HepG2 (cell line): ENCODE results near the gene PAN3. TPM values are rescaled to one million over a fixed set of nuclear protein-coding genes. Genes with fewer than 3 reads are reported as not detected.

ENCODE experiments used
- ATAC-seq: fragments of 200-7000 bp; cut with Tn5 transposase; 3 replicates; pipeline ENCODE4 v1.9.1; 2020; ENCODE audit warnings: mild to moderate bottlenecking, moderate library complexity
- BruUV-seq: library from RNA; stranded (reverse); fragments of 400-500 nt; replicated peaks from 2 replicates; lab custom pipeline; 2021; lab: Mats Ljungman, UMichigan
- CTCF ChIA-PET: fragments of 300-600 bp; formaldehyde crosslinking; extraction: SDS; loops from one replicate; lab custom pipeline; 2021; ENCODE audit warnings: low total read pairs, inconsistent platforms, low intra/inter-chr PET ratio; lab: Yijun Ruan, JAX
- POLR2A ChIA-PET: fragments of 350-600 bp; sonication (Branson Sonifier 250); formaldehyde crosslinking; loops from one replicate; lab custom pipeline; 2020; ENCODE audit warnings: antibody characterized with exemption, inconsistent platforms; lab: Yijun Ruan, JAX
- DNase-seq: peaks from one replicate; pipeline ENCODE4 v3.0.0-alpha.2; 2015; ENCODE audit warnings: low spot score
- FAIRE-seq: peaks from 3 replicates; lab custom pipeline; 2011; peaks lifted over from hg19 to GRCh38; lab: Jason Lieb, UNC
- H2AFZ ChIP-seq: one replicate; pipeline ENCODE4 v1.6.1; 2011; ENCODE audit warnings: low read length, inconsistent platforms
- H3K27ac ChIP-seq: fragments of 300-600 bp; 3 replicates; pipeline ENCODE4 v1.8.0; 2011; ENCODE audit warnings: mixed run types, mild to moderate bottlenecking, mixed read lengths, low read length, inconsistent platforms; ENCODE audit not compliant: insufficient read depth; ENCODE audit errors: extremely low read length
- H3K27me3 ChIP-seq, 2 experiments: fragments of 200-600 bp in 1 of 2; 2 replicates in 1 of 2; 3 replicates in 1 of 2; pipeline versions ENCODE4 v1.6.0 to v1.8.0; 2011; ENCODE audit warnings: low read length in 2 of 2, mild to moderate bottlenecking in 2 of 2, moderate library complexity in 2 of 2, inconsistent platforms in 1 of 2; ENCODE audit not compliant: insufficient read depth in 2 of 2, control insufficient read depth in 1 of 2
- H3K36me3 ChIP-seq, 2 experiments: fragments of 200-600 bp in 1 of 2; replicated peaks in 1 of 2; 2 replicates in 1 of 2; 3 replicates in 1 of 2; pipeline versions ENCODE4 v1.5.1 to v1.8.0; 2011; ENCODE audit warnings: low read length in 2 of 2, inconsistent platforms in 1 of 2; ENCODE audit not compliant: insufficient read depth in 2 of 2, control insufficient read depth in 1 of 2
- H3K4me1 ChIP-seq: 2 replicates; pipeline ENCODE4 v1.5.1; 2012; ENCODE audit warnings: low read length, inconsistent platforms; ENCODE audit not compliant: insufficient read depth
- H3K4me2 ChIP-seq: 2 replicates; pipeline ENCODE4 v1.6.0; 2011; ENCODE audit warnings: low read depth, low read length, inconsistent platforms
- H3K4me3 ChIP-seq, 3 experiments: fragments of 200-600 bp in 1 of 3; sonication (generic), shearing (Covaris generic) in 1 of 3; replicated peaks in 1 of 3; 2 replicates each; pipeline ENCODE4 v1.5.1; 2011 to 2016; ENCODE audit warnings: low read length in 3 of 3, inconsistent platforms in 2 of 3, low read depth in 2 of 3, mild to moderate bottlenecking in 2 of 3, control low read depth in 1 of 3, mixed read lengths in 1 of 3; ENCODE audit not compliant: insufficient read depth in 1 of 3
- H3K79me2 ChIP-seq: one replicate; pipeline ENCODE4 v1.6.1; 2011; ENCODE audit warnings: low read length, inconsistent platforms; ENCODE audit not compliant: insufficient read depth
- H3K9ac ChIP-seq: 2 replicates; pipeline ENCODE4 v1.6.0; 2011; ENCODE audit warnings: mild to moderate bottlenecking, low read depth, low read length, inconsistent platforms; ENCODE audit not compliant: insufficient read depth
- H3K9me3 ChIP-seq: 2 replicates; pipeline ENCODE4 v1.5.1; 2012; ENCODE audit warnings: mild to moderate bottlenecking, low read length
- H4K20me1 ChIP-seq: 2 replicates; pipeline ENCODE4 v1.6.0; 2011; ENCODE audit warnings: inconsistent platforms, mild to moderate bottlenecking, low read length, moderate library complexity; ENCODE audit not compliant: insufficient read depth
- RAD21 ChIP-seq: fragments of 450-650 bp; formaldehyde crosslinking; IDR thresholded peaks from 2 replicates; pipeline ENCODE4 v1.5.0; 2020; ENCODE audit warnings: mild to moderate bottlenecking
- SMC3 ChIP-seq: IDR thresholded peaks from 2 replicates; pipeline ENCODE4 v1.6.1; 2011; ENCODE audit warnings: low read length, improper control_type of control experiment
- STAG1 ChIP-seq: sonication (generic); formaldehyde crosslinking; IDR thresholded peaks from 2 replicates; pipeline ENCODE4 v1.4.0; 2020; ENCODE audit warnings: missing genetic modification reagents
- TEF ChIP-seq: sonication (generic); formaldehyde crosslinking; IDR thresholded peaks from 2 replicates; pipeline ENCODE4 v1.5.0; 2020; ENCODE audit warnings: missing genetic modification reagents
- XRCC5 ChIP-seq: fragments of 200-400 bp; formaldehyde crosslinking; optimal IDR thresholded peaks from 2 replicates; pipeline ENCODE3; 2017; ENCODE audit warnings: mild to moderate bottlenecking, low read length
- YEATS2 ChIP-seq: sonication (generic); formaldehyde crosslinking; IDR thresholded peaks from 2 replicates; pipeline ENCODE4 v1.4.0; 2020; ENCODE audit warnings: missing genetic modification reagents, borderline replicate concordance
- ZFX ChIP-seq: sonication (generic); formaldehyde crosslinking; IDR thresholded peaks from 2 replicates; pipeline ENCODE4 v1.4.0; 2020; ENCODE audit warnings: mild to moderate bottlenecking, low read depth, missing genetic modification reagents, moderate library complexity
- ZNF124 ChIP-seq: sonication (generic); formaldehyde crosslinking; IDR thresholded peaks from 2 replicates; pipeline ENCODE4 v1.4.0; 2020; ENCODE audit warnings: missing genetic modification reagents
- ZNF839 ChIP-seq: sonication (generic); formaldehyde crosslinking; IDR thresholded peaks from 2 replicates; pipeline ENCODE4 v1.4.0; 2020; ENCODE audit warnings: missing genetic modification reagents, mild to moderate bottlenecking, borderline replicate concordance
- WGBS: methylation state at CpG from one replicate; pipeline ENCODE4 v1.1.6; 2017; ENCODE audit warnings: low lambda C conversion rate; 5-methylcytosine and 5-hydroxymethylcytosine counted together
- in situ Hi-C: cut with HindIII; loops from 2 replicates; pipeline ENCODE4 v1.10.0; 2017; ENCODE audit warnings: low pct_unique_long_range_greater_than_20kb; ENCODE audit not compliant: extremely low pct_ligation_motif_present
- intact Hi-C: fragments of 100-400 bp; cut with micrococcal nuclease; formaldehyde crosslinking; loops from one replicate; pipeline ENCODE4 v1.10.0; 2022; ENCODE audit not compliant: unreplicated experiment
- polyA plus RNA-seq, 8 experiments: library from polyadenylated mRNA; depleted of rRNA in 3 of 8; stranded (reverse) in 7 of 8; unstranded in 1 of 8; fragments of >200 nt; fragmentation: Illumina TruSeq in 4 of 8; extraction: Trizol in 4 of 8; gene quantifications; 2 replicates each; pipeline versions ENCODE4 v1.2.1 to v1.2.3, GENCODE V29; 2011 to 2016; ENCODE audit warnings: low read depth in 4 of 8, missing spikeins in 1 of 8, mixed read lengths in 1 of 8; ENCODE audit not compliant: insufficient read depth in 1 of 8
- total RNA-seq, 5 experiments: library from RNA; depleted of rRNA; stranded (reverse); fragments of >200 nt; fragmentation: Illumina TruSeq; extraction: Trizol; gene quantifications; 2 replicates each; pipeline ENCODE4 v1.2.3, GENCODE V29; 2016; ENCODE audit warnings: low read depth in 1 of 5
- TF ChIP-seq, protein P1 (sequence below): sonication (generic); formaldehyde crosslinking; IDR thresholded peaks from 2 replicates; pipeline ENCODE4 v1.5.0; 2020; ENCODE audit warnings: mild to moderate bottlenecking, missing genetic modification reagents, moderate library complexity
- TF ChIP-seq, protein P2 (sequence below): sonication (generic); formaldehyde crosslinking; IDR thresholded peaks from 2 replicates; pipeline ENCODE4 v1.4.0; 2020; ENCODE audit warnings: missing genetic modification reagents

PAN3 gene
- total and polyA plus RNA-seq, 2 of the 13 experiments (the other 11 are each of a cell fraction or from before 2014, with no cell fraction given) = 9.7 to 10.6 TPM

DNA sequence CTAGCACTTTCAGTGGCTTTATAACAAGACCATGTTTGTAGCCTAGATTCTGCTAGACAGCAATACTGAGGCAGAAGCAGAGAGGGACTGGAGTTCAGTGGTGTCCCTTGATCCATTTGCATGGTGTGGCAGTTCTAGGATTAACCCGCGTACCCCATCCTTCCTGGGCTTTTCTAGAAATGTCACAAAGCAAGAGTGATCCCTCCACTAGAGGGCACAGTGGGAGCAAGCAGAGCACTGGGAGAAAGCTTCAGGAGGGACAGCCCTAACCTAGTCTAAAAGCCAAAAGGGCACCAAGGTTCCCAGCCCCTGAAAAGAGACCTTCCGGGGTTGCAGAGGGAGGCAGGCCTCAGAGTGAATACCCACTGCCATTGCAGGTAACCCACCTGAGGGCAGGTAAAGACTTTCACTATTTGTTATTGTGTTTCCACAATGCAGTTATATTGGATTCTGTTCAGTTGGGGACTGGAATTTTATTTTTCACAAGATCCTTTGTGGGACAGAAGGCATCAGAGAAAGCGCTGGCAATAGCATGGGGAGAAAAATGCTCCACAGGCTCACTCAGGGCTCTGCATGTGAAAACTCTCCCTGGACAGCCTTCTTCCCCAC lies 185.9 kb downstream of the PAN3 start:
- ChIA-PET POLR2A (no interaction called here), CTCF (interaction anchor here (1.2 to 1.6 kb wide), 3 partner anchors 260 to 472 kb away, joined by 3 to 8 read pairs (median 3); no protein-coding TSS in a partner anchor)
- intact Hi-C loops = loop anchor here (1.0 kb wide), 3 partner anchors 312 to 472 kb away; partner anchors contain the start of gene POMP
- DNase-seq = peak; percentile 50
- Histone ChIP-seq H3K4me1 (peaks cover 13% of the 10 kb centered on the region), H2AFZ (no peak overlapping the region), H3K4me2 (no peak overlapping the region), H3K36me3 (no peaks in the 10 kb centered on the region), H3K4me3 (no peak overlapping the region), H3K27me3 (no peaks in the 10 kb centered on the region; a peak in 1 of 5 replicates), H3K79me2 (no peaks in the 10 kb centered on the region), H3K9ac (no peak overlapping the region), H4K20me1 (no peaks in the 10 kb centered on the region), H3K9me3 (no peaks in the 10 kb centered on the region), H3K27ac (no peak overlapping the region)
- TF ChIP-seq XRCC5 (peak; percentile 59), STAG1 (peak; percentile 75), ZNF839 (CRISPR knock-in tag) (no peak), SMC3 (peak; percentile 72), ZNF124 (CRISPR knock-in tag) (no peak), YEATS2 (no peak), ZFX (CRISPR knock-in tag) (no peak), TEF (CRISPR knock-in tag) (no peak), RAD21 (CRISPR knock-in tag) (0 out of 2 replicates have a peak, but pooled peaks have one; percentile 12)
- TF ChIP-seq, protein P1, sequence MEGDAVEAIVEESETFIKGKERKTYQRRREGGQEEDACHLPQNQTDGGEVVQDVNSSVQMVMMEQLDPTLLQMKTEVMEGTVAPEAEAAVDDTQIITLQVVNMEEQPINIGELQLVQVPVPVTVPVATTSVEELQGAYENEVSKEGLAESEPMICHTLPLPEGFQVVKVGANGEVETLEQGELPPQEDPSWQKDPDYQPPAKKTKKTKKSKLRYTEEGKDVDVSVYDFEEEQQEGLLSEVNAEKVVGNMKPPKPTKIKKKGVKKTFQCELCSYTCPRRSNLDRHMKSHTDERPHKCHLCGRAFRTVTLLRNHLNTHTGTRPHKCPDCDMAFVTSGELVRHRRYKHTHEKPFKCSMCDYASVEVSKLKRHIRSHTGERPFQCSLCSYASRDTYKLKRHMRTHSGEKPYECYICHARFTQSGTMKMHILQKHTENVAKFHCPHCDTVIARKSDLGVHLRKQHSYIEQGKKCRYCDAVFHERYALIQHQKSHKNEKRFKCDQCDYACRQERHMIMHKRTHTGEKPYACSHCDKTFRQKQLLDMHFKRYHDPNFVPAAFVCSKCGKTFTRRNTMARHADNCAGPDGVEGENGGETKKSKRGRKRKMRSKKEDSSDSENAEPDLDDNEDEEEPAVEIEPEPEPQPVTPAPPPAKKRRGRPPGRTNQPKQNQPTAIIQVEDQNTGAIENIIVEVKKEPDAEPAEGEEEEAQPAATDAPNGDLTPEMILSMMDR = peak; percentile 81
- TF ChIP-seq, protein P2, sequence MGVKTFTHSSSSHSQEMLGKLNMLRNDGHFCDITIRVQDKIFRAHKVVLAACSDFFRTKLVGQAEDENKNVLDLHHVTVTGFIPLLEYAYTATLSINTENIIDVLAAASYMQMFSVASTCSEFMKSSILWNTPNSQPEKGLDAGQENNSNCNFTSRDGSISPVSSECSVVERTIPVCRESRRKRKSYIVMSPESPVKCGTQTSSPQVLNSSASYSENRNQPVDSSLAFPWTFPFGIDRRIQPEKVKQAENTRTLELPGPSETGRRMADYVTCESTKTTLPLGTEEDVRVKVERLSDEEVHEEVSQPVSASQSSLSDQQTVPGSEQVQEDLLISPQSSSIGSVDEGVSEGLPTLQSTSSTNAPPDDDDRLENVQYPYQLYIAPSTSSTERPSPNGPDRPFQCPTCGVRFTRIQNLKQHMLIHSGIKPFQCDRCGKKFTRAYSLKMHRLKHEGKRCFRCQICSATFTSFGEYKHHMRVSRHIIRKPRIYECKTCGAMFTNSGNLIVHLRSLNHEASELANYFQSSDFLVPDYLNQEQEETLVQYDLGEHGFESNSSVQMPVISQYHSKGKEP (CRISPR knock-in tag) = no peak
- ATAC-seq = peak; percentile 92
- WGBS = 7% methylated on average over 3 of the region's 4 CpGs
- no TSS peak for BruUV-seq
- FAIRE-seq = peak; percentile 36
- in situ Hi-C loops = loop anchor here (5.0 to 10.0 kb wide), 2 partner anchors 313 to 471 kb away; no protein-coding TSS in a partner anchor
